ENCODE results near the gene XRN1. TPM values are rescaled to one million over a fixed set of nuclear protein-coding genes. Genes with fewer than 3 reads are reported as not detected.

XRN1 gene
- total RNA-seq, 4 donors from 2014 or later: 29.5 to 54.6 (median 38.2) TPM

GRCh38 chr3:142272200-142272891 is 175.5 kb downstream of the XRN1 start:
- H3K27me3 ChIP-seq: no peaks in the 10 kb centered on the region
- H3K9me3 ChIP-seq: no peaks in the 10 kb centered on the region
- H3K4me1 ChIP-seq: no peaks in the 10 kb centered on the region
- H3K36me3 ChIP-seq: no peaks in the 10 kb centered on the region
- no peak for TF ChIP-seq EP300 (IDR thresholded peaks at IDR 0.05)
- no peak for TF ChIP-seq CTCF (IDR thresholded peaks at IDR 0.05)
- H3K27ac ChIP-seq: no peak overlapping the region
- 74 to 82% methylated on average over 8 of the region's 8 CpGs for whole genome bisulfite sequencing, 2 donors (ENCODE audit: low coverage in 1 of 2)
- ATAC-seq: no peak
- H3K4me3 ChIP-seq: no peak overlapping the region

- no peak for ATAC-seq
- TF ChIP-seq POLR2AphosphoS5 (IDR thresholded peaks at IDR 0.05): no peak
- no peak for TF ChIP-seq CTCF (IDR thresholded peaks at IDR 0.05)
- no peak for TF ChIP-seq POLR2A (IDR thresholded peaks at IDR 0.05)
- TF ChIP-seq EP300 (IDR thresholded peaks at IDR 0.05): no peak
- Histone ChIP-seq H3K4me1 (no peaks in the 10 kb centered on the region), H3K27me3 (no peaks in the 10 kb centered on the region), H3K4me3 (no peak overlapping the region), H3K9me3 (no peaks in the 10 kb centered on the region), H3K27ac (no peak overlapping the region), H3K36me3 (no peaks in the 10 kb centered on the region)
- WGBS, 2 donors (ENCODE audit: low coverage in 1 of 2): 95 to 97% methylated on average over 3 of the region's 3 CpGs
Measured at GRCh38 chr3:142270407-142270806, 177.4 kb downstream of the XRN1 start.

GRCh38 chr3:142269767-142270166 is 178.1 kb downstream of the XRN1 start:
- 100% methylated on average over 1 of the region's 1 CpG for WGBS, 2 donors (ENCODE audit: low coverage in 1 of 2)
- Histone ChIP-seq H3K27me3 (no peaks in the 10 kb centered on the region), H3K4me3 (no peak overlapping the region), H3K36me3 (no peaks in the 10 kb centered on the region), H3K27ac (no peak overlapping the region), H3K9me3 (no peaks in the 10 kb centered on the region), H3K4me1 (no peaks in the 10 kb centered on the region)
- TF ChIP-seq POLR2AphosphoS5 (IDR thresholded peaks at IDR 0.05): no peak
- TF ChIP-seq CTCF (IDR thresholded peaks at IDR 0.05): no peak
- TF ChIP-seq EP300 (IDR thresholded peaks at IDR 0.05): no peak
- TF ChIP-seq POLR2A (IDR thresholded peaks at IDR 0.05): no peak
- ATAC-seq: no peak

- WGBS, 2 donors (ENCODE audit: low coverage in 1 of 2): 35 to 40% methylated on average over 4 of the region's 4 CpGs
- H3K9me3 ChIP-seq: no peaks in the 10 kb centered on the region
- ATAC-seq: no peak
Measured at GRCh38 chr3:142268426-142268825, 179.4 kb downstream of the XRN1 start.

More at GRCh38 chr3:142268426-142268825, 179.4 kb downstream of the XRN1 start:
- Histone ChIP-seq H3K4me3 (no peak overlapping the region), H3K27me3 (no peaks in the 10 kb centered on the region), H3K36me3 (no peaks in the 10 kb centered on the region), H3K4me1 (no peaks in the 10 kb centered on the region), H3K27ac (no peak overlapping the region)
- no peak for TF ChIP-seq POLR2AphosphoS5 (IDR thresholded peaks at IDR 0.05)
- no peak for TF ChIP-seq CTCF (IDR thresholded peaks at IDR 0.05)
- no peak for TF ChIP-seq EP300 (IDR thresholded peaks at IDR 0.05)
- no peak for TF ChIP-seq POLR2A (IDR thresholded peaks at IDR 0.05)
